Lung (tissue), 12 donors: ENCODE results near the gene DNAJC11. TPM values are rescaled to one million over a fixed set of nuclear protein-coding genes. Genes with fewer than 3 reads are reported as not detected.

Source experiments
- ATAC-seq: fragments of 200-7000 bp; cut with Tn5 transposase; one replicate; pipeline ENCODE4 v1.9.1; 2020; ENCODE audit warnings: moderate number of reproducible peaks; ENCODE audit not compliant: insufficient read depth, low FRiP score
- DNase-seq, 3 donors: peaks; one replicate each; pipeline ENCODE4 v3.0.0-alpha.2; 2013 to 2017
- H3K27ac ChIP-seq, 2 donors: one replicate each; pipeline ENCODE4 v1.5.1; 2013; ENCODE audit warnings: mild to moderate bottlenecking in 2 of 2, moderate library complexity in 2 of 2, control low read depth in 1 of 2, inconsistent platforms in 1 of 2, low read depth in 1 of 2, low read length in 1 of 2
- H3K27me3 ChIP-seq, 3 donors: one replicate each; pipeline ENCODE4 v1.5.1; 2013; ENCODE audit warnings: low read length in 2 of 3; ENCODE audit not compliant: control insufficient read depth in 3 of 3, insufficient read depth in 3 of 3
- H3K36me3 ChIP-seq, 4 donors: one replicate each; pipeline ENCODE4 v1.5.1; 2013; ENCODE audit warnings: low read length in 4 of 4, mild to moderate bottlenecking in 1 of 4, moderate library complexity in 1 of 4; ENCODE audit not compliant: control insufficient read depth in 4 of 4, insufficient read depth in 4 of 4
- H3K4me1 ChIP-seq, 5 donors: one replicate each; pipeline ENCODE4 v1.5.1; 2013; ENCODE audit warnings: low read length in 5 of 5, mild to moderate bottlenecking in 2 of 5, moderate library complexity in 1 of 5; ENCODE audit not compliant: control insufficient read depth in 5 of 5, insufficient read depth in 5 of 5
- H3K4me3 ChIP-seq: one replicate; pipeline ENCODE4 v1.5.1; 2013; ENCODE audit warnings: mild to moderate bottlenecking, control low read depth, moderate library complexity
- H3K9ac ChIP-seq, 2 donors: one replicate each; pipeline ENCODE4 v1.5.1; 2013; ENCODE audit warnings: low read length in 2 of 2, control low read depth in 1 of 2; ENCODE audit not compliant: insufficient read depth in 1 of 2
- H3K9me3 ChIP-seq, 4 donors: one replicate each; pipeline ENCODE4 v1.5.1; 2013; ENCODE audit warnings: low read length in 3 of 4, mild to moderate bottlenecking in 1 of 4, moderate library complexity in 1 of 4; ENCODE audit not compliant: control insufficient read depth in 4 of 4, insufficient read depth in 3 of 4
- WGBS, 2 donors: extraction: QIAGEN DNeasy Blood & Tissue Kit; methylation state at CpG; one replicate each; pipeline ENCODE4 v1.1.7; 2013; 5-methylcytosine and 5-hydroxymethylcytosine counted together
- polyA plus RNA-seq, 2 donors: library from polyadenylated mRNA; stranded (reverse); fragments of 200-250 nt; gene quantifications; one replicate each; pipeline ENCODE4 v1.2.1, GENCODE V29; 2013
- total RNA-seq, 2 donors: library from RNA; depleted of rRNA in 1 of 2; stranded (reverse); fragments of >200 nt in 1 of 2; gene quantifications; one replicate each; pipeline ENCODE4 v1.2.1, GENCODE V29; 2014 to 2021
- TF ChIP-seq, protein P1 (sequence below): IDR thresholded peaks from 2 replicates; pipeline ENCODE4 v1.5.1; 2012; ENCODE audit warnings: mild to moderate bottlenecking; ENCODE audit errors: control extremely low read depth, extremely low read depth
- donor health status: control.
- donor health status: control.
- donor health status: Bipolar disorder and iron deficiency.
- donor health status: healthy.
- donor health status: DM: yes; HTN: yes; CAD: no.

DNAJC11 gene
- total and polyA plus RNA-seq, 4 donors, result 18.6 to 43.0 (median 30.4) TPM

DNA sequence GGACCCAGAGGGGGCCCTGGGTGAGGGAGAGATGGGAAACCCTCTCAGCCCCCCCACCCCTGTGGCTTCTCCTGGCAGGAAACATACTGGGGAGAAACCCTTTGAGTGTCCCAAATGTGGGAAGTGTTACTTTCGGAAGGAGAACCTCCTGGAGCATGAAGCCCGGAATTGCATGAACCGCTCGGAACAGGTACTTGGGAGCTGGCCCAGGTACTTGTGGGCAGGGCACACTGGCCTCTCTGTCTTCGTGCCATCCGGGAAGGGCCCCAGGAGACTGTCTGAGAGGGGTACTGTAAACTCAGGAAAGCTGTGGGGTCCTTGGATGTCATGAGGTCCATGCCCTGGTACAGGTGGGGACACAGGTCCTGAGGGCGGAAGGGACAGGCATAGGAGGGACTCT, 115.8 kb downstream of the DNAJC11 start:
- Histone ChIP-seq H3K27me3 (no peaks in the 10 kb centered on the region), H3K36me3 (peaks cover 0 to 26% (median 12%) of the 10 kb centered on the region in 4 donors), H3K27ac (no peak overlapping the region), H3K4me3 (no peak overlapping the region), H3K9ac (no peak overlapping the region), H3K4me1 (peaks cover 0 to 8% (median 3%) of the 10 kb centered on the region in 5 donors), H3K9me3 (no peaks in the 10 kb centered on the region)
- no peak for ATAC-seq
- TF ChIP-seq, protein P1, sequence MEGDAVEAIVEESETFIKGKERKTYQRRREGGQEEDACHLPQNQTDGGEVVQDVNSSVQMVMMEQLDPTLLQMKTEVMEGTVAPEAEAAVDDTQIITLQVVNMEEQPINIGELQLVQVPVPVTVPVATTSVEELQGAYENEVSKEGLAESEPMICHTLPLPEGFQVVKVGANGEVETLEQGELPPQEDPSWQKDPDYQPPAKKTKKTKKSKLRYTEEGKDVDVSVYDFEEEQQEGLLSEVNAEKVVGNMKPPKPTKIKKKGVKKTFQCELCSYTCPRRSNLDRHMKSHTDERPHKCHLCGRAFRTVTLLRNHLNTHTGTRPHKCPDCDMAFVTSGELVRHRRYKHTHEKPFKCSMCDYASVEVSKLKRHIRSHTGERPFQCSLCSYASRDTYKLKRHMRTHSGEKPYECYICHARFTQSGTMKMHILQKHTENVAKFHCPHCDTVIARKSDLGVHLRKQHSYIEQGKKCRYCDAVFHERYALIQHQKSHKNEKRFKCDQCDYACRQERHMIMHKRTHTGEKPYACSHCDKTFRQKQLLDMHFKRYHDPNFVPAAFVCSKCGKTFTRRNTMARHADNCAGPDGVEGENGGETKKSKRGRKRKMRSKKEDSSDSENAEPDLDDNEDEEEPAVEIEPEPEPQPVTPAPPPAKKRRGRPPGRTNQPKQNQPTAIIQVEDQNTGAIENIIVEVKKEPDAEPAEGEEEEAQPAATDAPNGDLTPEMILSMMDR, result no peak
- DNase-seq, result no peak
- 83 to 91% methylated on average over 7 of the region's 7 CpGs for WGBS, 2 donors

DNA sequence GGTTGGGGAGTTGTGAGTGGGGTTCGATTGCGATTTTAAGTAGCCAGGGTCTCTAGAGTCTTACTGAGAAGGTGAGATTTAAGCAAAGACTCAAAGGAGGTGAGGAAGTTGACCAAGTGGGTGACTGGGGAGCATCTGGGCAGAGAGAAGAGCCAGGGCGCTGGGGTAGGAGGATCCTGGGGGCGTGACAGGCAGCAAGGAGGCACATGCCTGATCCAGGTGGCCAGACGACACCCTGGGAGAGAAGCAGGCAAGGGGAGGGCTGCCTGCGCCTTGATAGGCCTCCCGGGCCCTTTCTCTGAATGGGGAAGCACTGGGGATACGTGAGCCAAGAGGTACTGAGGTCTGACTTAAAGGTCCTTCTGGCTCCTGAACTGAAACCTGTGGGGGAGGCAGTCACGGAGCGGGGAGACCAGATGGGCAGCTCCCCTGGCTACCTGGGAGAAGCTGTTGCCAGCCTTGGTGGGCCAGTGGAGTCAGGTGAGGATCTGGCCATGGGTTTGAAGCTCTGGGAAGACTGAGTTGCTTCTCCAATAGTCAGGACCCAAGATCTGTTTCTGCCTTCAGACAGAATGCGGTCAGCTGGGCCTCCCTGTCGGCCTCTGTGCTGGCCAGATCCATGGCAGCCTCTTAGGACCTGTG, 116.4 kb downstream of the DNAJC11 start:
- no peaks in the 10 kb centered on the region for H3K9me3 ChIP-seq
- ATAC-seq (no peak), DNase-seq (no peak)
- 85 to 93% methylated on average over 12 of the region's 12 CpGs for WGBS, 2 donors
- TF ChIP-seq, protein P1, result no peak
- H3K36me3 ChIP-seq, result peaks cover 0 to 26% (median 11%) of the 10 kb centered on the region in 4 donors
- no peak overlapping the region for H3K9ac ChIP-seq
- peaks cover 0 to 15% (median 6%) of the 10 kb centered on the region in 5 donors for H3K4me1 ChIP-seq
- H3K27ac ChIP-seq, result no peak overlapping the region
- H3K4me3 ChIP-seq, result no peak overlapping the region
- H3K27me3 ChIP-seq, result no peaks in the 10 kb centered on the region

Other genes with a start within 250 kb of the DNAJC11 start
- gene TNFRSF25, start 235.6 kb downstream of the DNAJC11 start, total RNA-seq, result 10 to 100 TPM; 11.2 to 19.8 TPM
- 10 to 100 TPM in 1 of 2 donors, 1 to 10 TPM in 1; 4.9 to 12.3 TPM for gene TNFRSF25, start 235.6 kb downstream of the DNAJC11 start, polyA plus RNA-seq
- gene PLEKHG5, start 210.1 kb downstream of the DNAJC11 start, total RNA-seq, result 10 to 100 TPM; 11.2 to 22.9 TPM
- gene PLEKHG5, start 210.1 kb downstream of the DNAJC11 start, polyA plus RNA-seq, result 1 to 10 TPM; 3.4 to 8.7 TPM
- 10 to 100 TPM; 26.4 to 29.4 TPM for gene NOL9, start 147.3 kb downstream of the DNAJC11 start, total RNA-seq
- 1 to 10 TPM; 3.4 to 6.9 TPM for gene NOL9, start 147.3 kb downstream of the DNAJC11 start, polyA plus RNA-seq
- gene TAS1R1, start 146.5 kb downstream of the DNAJC11 start, total RNA-seq, result under 1 TPM; 0.21 to 0.51 TPM
- gene TAS1R1, start 146.5 kb downstream of the DNAJC11 start, polyA plus RNA-seq, result under 1 TPM; 0.02 to 0.08 TPM
- gene ZBTB48, start 121.8 kb downstream of the DNAJC11 start, total RNA-seq, result 10 to 100 TPM; 21.6 to 41.3 TPM
- 10 to 100 TPM; 33.0 to 35.5 TPM for gene ZBTB48, start 121.8 kb downstream of the DNAJC11 start, polyA plus RNA-seq
- 10 to 100 TPM; 16.0 to 31.3 TPM for gene KLHL21, start 98.9 kb downstream of the DNAJC11 start, total RNA-seq
- gene KLHL21, start 98.9 kb downstream of the DNAJC11 start, polyA plus RNA-seq, result 10 to 100 TPM in 1 of 2 donors, 1 to 10 TPM in 1; 9.2 to 23.3 TPM
- gene PHF13, start 88.1 kb downstream of the DNAJC11 start, total RNA-seq, result 10 to 100 TPM in 1 of 2 donors, 1 to 10 TPM in 1; 8.9 to 20.6 TPM
- 1 to 10 TPM; 5.4 to 5.6 TPM for gene PHF13, start 88.1 kb downstream of the DNAJC11 start, polyA plus RNA-seq
- 10 to 100 TPM; 12.6 to 26.5 TPM for gene THAP3, start 76.9 kb downstream of the DNAJC11 start, total RNA-seq
- gene THAP3, start 76.9 kb downstream of the DNAJC11 start, polyA plus RNA-seq, result 10 to 100 TPM; 17.8 to 23.8 TPM
- gene CAMTA1, start 83.6 kb upstream of the DNAJC11 start, total RNA-seq, result 10 to 100 TPM; 48.1 to 52.3 TPM
- gene CAMTA1, start 83.6 kb upstream of the DNAJC11 start, polyA plus RNA-seq, result 100 to 1,000 TPM in 1 of 2 donors, 10 to 100 TPM in 1; 52.3 to 140 TPM